ENCODE measurements around the gene ZBTB47. TPM values are rescaled to one million over a fixed set of nuclear protein-coding genes. Genes with fewer than 3 reads are reported as not detected.

ZBTB47 gene
- total RNA-seq, 5 donors from 2014 or later (not counting 1 experiment from before 2014, with no cell fraction given): 0.53 to 1.2 (median 0.98) TPM

GRCh38 chr3:42689421-42690014, 36.0 kb downstream of the ZBTB47 start:
- no peak overlapping the region for H3K27ac Mint-ChIP-seq
- H3K4me1 ChIP-seq (ENCODE audit: control insufficient read depth in 1 of 2, extremely low read depth in 1 of 2, insufficient read depth in 2 of 2, low read length in 2 of 2): peaks cover 0 to 4% of the 10 kb centered on the region in 2 experiments

GRCh38 chr3:42690191-42690590, 36.7 kb downstream of the ZBTB47 start:
- WGBS (ENCODE audit: insufficient coverage): 69% methylated on average over 7 of the region's 7 CpGs
- CTCF ChIA-PET: no interaction called here
- H3K9me3 Mint-ChIP-seq: no peaks in the 10 kb centered on the region
- Histone ChIP-seq H3K4me3 (ENCODE audit: control insufficient read depth in 1 of 2, extremely low read depth in 1 of 2, low read length in 1 of 2) (no peak overlapping the region), H3K36me3 (ENCODE audit: control insufficient read depth in 2 of 2, extremely low read depth in 1 of 2, insufficient read depth in 1 of 2, low read length in 1 of 2) (no peaks in the 10 kb centered on the region), H3K4me1 (ENCODE audit: control insufficient read depth in 1 of 2, extremely low read depth in 1 of 2, insufficient read depth in 2 of 2, low read length in 2 of 2) (peaks cover 0 to 4% of the 10 kb centered on the region in 2 experiments), H3K9me3 (no peaks in the 10 kb centered on the region), H3K27ac (ENCODE audit: low read length) (no peak overlapping the region), H3K27me3 (replicated peaks in 1 of 2; ENCODE audit: control insufficient read depth in 2 of 2, extremely low read depth in 1 of 2, insufficient read depth in 2 of 2, low read length in 1 of 2) (peaks cover 0 to 37% of the 10 kb centered on the region in 2 experiments)
- DNase-seq: no peak
- H3K27ac Mint-ChIP-seq: no peak overlapping the region
- H3K36me3 Mint-ChIP-seq: no peaks in the 10 kb centered on the region
- peaks cover 0 to 2% (median 2%) of the 10 kb centered on the region in 3 donors for H3K4me1 Mint-ChIP-seq
- no peak for ATAC-seq (replicated peaks in 1 of 4)
- POLR2A ChIA-PET: no interaction called here
- H3K4me3 Mint-ChIP-seq: no peak overlapping the region
- H3K27me3 Mint-ChIP-seq: peaks cover 12 to 27% of the 10 kb centered on the region in 2 donors

More at GRCh38 chr3:42689421-42690014, 36.0 kb downstream of the ZBTB47 start:
- peaks cover 16 to 27% of the 10 kb centered on the region in 2 donors for H3K27me3 Mint-ChIP-seq
- no peak for ATAC-seq (replicated peaks in 1 of 4)
- no peaks in the 10 kb centered on the region for H3K36me3 Mint-ChIP-seq
- H3K4me1 Mint-ChIP-seq: peaks cover 0 to 2% (median 2%) of the 10 kb centered on the region in 3 donors
- CTCF ChIA-PET: no interaction called here
- 80% methylated on average over 9 of the region's 9 CpGs for WGBS (ENCODE audit: insufficient coverage)
- POLR2A ChIA-PET: no interaction called here
- no peak for DNase-seq
- Histone ChIP-seq H3K36me3 (ENCODE audit: control insufficient read depth in 2 of 2, extremely low read depth in 1 of 2, insufficient read depth in 1 of 2, low read length in 1 of 2) (no peaks in the 10 kb centered on the region), H3K27ac (ENCODE audit: low read length) (no peak overlapping the region), H3K27me3 (replicated peaks in 1 of 2; ENCODE audit: control insufficient read depth in 2 of 2, extremely low read depth in 1 of 2, insufficient read depth in 2 of 2, low read length in 1 of 2) (peaks cover 0 to 43% of the 10 kb centered on the region in 2 experiments), H3K9me3 (no peaks in the 10 kb centered on the region), H3K4me3 (ENCODE audit: control insufficient read depth in 1 of 2, extremely low read depth in 1 of 2, low read length in 1 of 2) (no peak overlapping the region)
- H3K4me3 Mint-ChIP-seq: no peak overlapping the region
- no peaks in the 10 kb centered on the region for H3K9me3 Mint-ChIP-seq

- H3K27me3 Mint-ChIP-seq: peaks cover 8 to 23% of the 10 kb centered on the region in 2 donors
- POLR2A ChIA-PET: no interaction called here
These were observed 37.5 kb downstream of the ZBTB47 start for GRCh38 chr3:42690766-42691680.

GRCh38 chr3:42691816-42692666, 38.5 kb downstream of the ZBTB47 start:
- H3K4me1 Mint-ChIP-seq: no peaks in the 10 kb centered on the region
- CTCF ChIA-PET: no interaction called here
- Histone ChIP-seq H3K4me3 (ENCODE audit: control insufficient read depth in 1 of 2, extremely low read depth in 1 of 2, low read length in 1 of 2) (no peak overlapping the region), H3K4me1 (ENCODE audit: control insufficient read depth in 1 of 2, extremely low read depth in 1 of 2, insufficient read depth in 2 of 2, low read length in 2 of 2) (no peaks in the 10 kb centered on the region), H3K9me3 (no peaks in the 10 kb centered on the region), H3K27ac (ENCODE audit: low read length) (no peak overlapping the region), H3K36me3 (ENCODE audit: control insufficient read depth in 2 of 2, extremely low read depth in 1 of 2, insufficient read depth in 1 of 2, low read length in 1 of 2) (no peaks in the 10 kb centered on the region), H3K27me3 (replicated peaks in 1 of 2; ENCODE audit: control insufficient read depth in 2 of 2, extremely low read depth in 1 of 2, insufficient read depth in 2 of 2, low read length in 1 of 2) (peaks cover 0 to 36% of the 10 kb centered on the region in 2 experiments)
- 66% methylated on average over 3 of the region's 13 CpGs for WGBS (ENCODE audit: insufficient coverage)
- ATAC-seq (replicated peaks in 1 of 4): no peak
- POLR2A ChIA-PET: interaction anchor here in 1 of 2 donors (0.5 kb wide), 1 partner anchor 130 kb away, joined by 6 read pairs; no protein-coding TSS in a partner anchor
- no peaks in the 10 kb centered on the region for H3K9me3 Mint-ChIP-seq
- no peak overlapping the region for H3K27ac Mint-ChIP-seq
- H3K27me3 Mint-ChIP-seq: peaks cover 3 to 17% of the 10 kb centered on the region in 2 donors
- no peak overlapping the region for H3K4me3 Mint-ChIP-seq
- no peaks in the 10 kb centered on the region for H3K36me3 Mint-ChIP-seq
- DNase-seq: no peak

More at GRCh38 chr3:42690766-42691680, 37.5 kb downstream of the ZBTB47 start:
- H3K27ac ChIP-seq (ENCODE audit: low read length): no peak overlapping the region
- Mint-ChIP-seq H3K4me3 (no peak overlapping the region), H3K36me3 (no peaks in the 10 kb centered on the region), H3K9me3 (no peaks in the 10 kb centered on the region), H3K27ac (no peak overlapping the region), H3K4me1 (no peaks in the 10 kb centered on the region)
- no peaks in the 10 kb centered on the region for H3K4me1 ChIP-seq (ENCODE audit: control insufficient read depth in 1 of 2, extremely low read depth in 1 of 2, insufficient read depth in 2 of 2, low read length in 2 of 2)
- peaks cover 0 to 36% of the 10 kb centered on the region in 2 experiments for H3K27me3 ChIP-seq (replicated peaks in 1 of 2; ENCODE audit: control insufficient read depth in 2 of 2, extremely low read depth in 1 of 2, insufficient read depth in 2 of 2, low read length in 1 of 2)
- DNase-seq (no peak), ATAC-seq (replicated peaks in 1 of 4) (peak in 1 of 4 experiments; percentile 31)
- H3K36me3 ChIP-seq (ENCODE audit: control insufficient read depth in 2 of 2, extremely low read depth in 1 of 2, insufficient read depth in 1 of 2, low read length in 1 of 2): no peaks in the 10 kb centered on the region
- no peaks in the 10 kb centered on the region for H3K9me3 ChIP-seq
- CTCF ChIA-PET: no interaction called here
- WGBS (ENCODE audit: insufficient coverage): 73% methylated on average over 7 of the region's 10 CpGs
- no peak overlapping the region for H3K4me3 ChIP-seq (ENCODE audit: control insufficient read depth in 1 of 2, extremely low read depth in 1 of 2, low read length in 1 of 2)

- Mint-ChIP-seq H3K36me3 (no peaks in the 10 kb centered on the region), H3K27ac (no peak overlapping the region), H3K9me3 (no peaks in the 10 kb centered on the region), H3K4me1 (no peaks in the 10 kb centered on the region), H3K4me3 (no peak overlapping the region), H3K27me3 (peaks cover 3 to 11% of the 10 kb centered on the region in 2 donors)
- 68% methylated on average over 8 of the region's 17 CpGs for WGBS (ENCODE audit: insufficient coverage)
- ChIA-PET POLR2A (no interaction called here), CTCF (no interaction called here)
- ATAC-seq (replicated peaks in 1 of 4) (no peak), DNase-seq (no peak)
- Histone ChIP-seq H3K27me3 (replicated peaks in 1 of 2; ENCODE audit: control insufficient read depth in 2 of 2, extremely low read depth in 1 of 2, insufficient read depth in 2 of 2, low read length in 1 of 2) (peaks cover 0 to 42% of the 10 kb centered on the region in 2 experiments), H3K9me3 (no peaks in the 10 kb centered on the region), H3K36me3 (ENCODE audit: control insufficient read depth in 2 of 2, extremely low read depth in 1 of 2, insufficient read depth in 1 of 2, low read length in 1 of 2) (no peaks in the 10 kb centered on the region), H3K4me1 (ENCODE audit: control insufficient read depth in 1 of 2, extremely low read depth in 1 of 2, insufficient read depth in 2 of 2, low read length in 2 of 2) (no peaks in the 10 kb centered on the region), H3K27ac (ENCODE audit: low read length) (no peak overlapping the region), H3K4me3 (ENCODE audit: control insufficient read depth in 1 of 2, extremely low read depth in 1 of 2, low read length in 1 of 2) (no peak overlapping the region)
These were observed 39.4 kb downstream of the ZBTB47 start for GRCh38 chr3:42692667-42693529.

Data from T-cell (primary cell).